Immature natural killer cell (primary cell): ENCODE measurements around the gene NKX2-1. TPM values are rescaled to one million over a fixed set of nuclear protein-coding genes. Genes with fewer than 3 reads are reported as not detected.
"Not testable (repeated sequence)": the region's sequence is repeated elsewhere in the genome, so short reads cannot be mapped to it uniquely, and the experiment has no call there.

Experiments used
- DNase-seq, 3 donors: peaks; one replicate each; pipeline ENCODE4 v3.0.0; 2022; ENCODE audit warnings: mixed read lengths in 1 of 3
- H3K27ac Mint-ChIP-seq, 6 donors: one replicate each; pipeline ENCODE4 v1.8.0; 2020; ENCODE audit warnings: mixed read lengths in 6 of 6, mild to moderate bottlenecking in 5 of 6, inconsistent platforms in 4 of 6, moderate library complexity in 3 of 6
- H3K27me3 Mint-ChIP-seq, 3 donors: one replicate each; pipeline ENCODE4 v1.8.0; 2020 to 2021; ENCODE audit warnings: low read depth in 3 of 3, mild to moderate bottlenecking in 3 of 3, mixed read lengths in 3 of 3, moderate library complexity in 3 of 3, inconsistent platforms in 1 of 3
- H3K36me3 Mint-ChIP-seq, 3 donors: one replicate each; pipeline ENCODE4 v1.8.0; 2020; ENCODE audit warnings: mixed read lengths in 3 of 3, inconsistent platforms in 2 of 3, mild to moderate bottlenecking in 2 of 3
- H3K4me1 Mint-ChIP-seq, 2 donors: one replicate each; pipeline ENCODE4 v1.8.0; 2020; ENCODE audit warnings: inconsistent platforms in 2 of 2, mild to moderate bottlenecking in 2 of 2, mixed read lengths in 2 of 2, moderate library complexity in 1 of 2
- H3K4me3 Mint-ChIP-seq, 5 donors: one replicate each; pipeline ENCODE4 v1.8.0; 2020; ENCODE audit warnings: mild to moderate bottlenecking in 5 of 5, mixed read lengths in 5 of 5, inconsistent platforms in 3 of 5, moderate library complexity in 3 of 5
- H3K9me3 Mint-ChIP-seq, 6 donors: one replicate each; pipeline ENCODE4 v1.8.0; 2020; ENCODE audit warnings: mild to moderate bottlenecking in 6 of 6, mixed read lengths in 6 of 6, inconsistent platforms in 4 of 6, moderate library complexity in 3 of 6
- polyA plus RNA-seq, 3 donors: library from polyadenylated mRNA; unstranded; fragments of 300-500 nt; fragmentation: Illumina TruSeq; gene quantifications; one replicate each; pipeline ENCODE4 v1.2.3, GENCODE V29; 2021

Gene NKX2-1
- polyA plus RNA-seq, result not detected

DNA sequence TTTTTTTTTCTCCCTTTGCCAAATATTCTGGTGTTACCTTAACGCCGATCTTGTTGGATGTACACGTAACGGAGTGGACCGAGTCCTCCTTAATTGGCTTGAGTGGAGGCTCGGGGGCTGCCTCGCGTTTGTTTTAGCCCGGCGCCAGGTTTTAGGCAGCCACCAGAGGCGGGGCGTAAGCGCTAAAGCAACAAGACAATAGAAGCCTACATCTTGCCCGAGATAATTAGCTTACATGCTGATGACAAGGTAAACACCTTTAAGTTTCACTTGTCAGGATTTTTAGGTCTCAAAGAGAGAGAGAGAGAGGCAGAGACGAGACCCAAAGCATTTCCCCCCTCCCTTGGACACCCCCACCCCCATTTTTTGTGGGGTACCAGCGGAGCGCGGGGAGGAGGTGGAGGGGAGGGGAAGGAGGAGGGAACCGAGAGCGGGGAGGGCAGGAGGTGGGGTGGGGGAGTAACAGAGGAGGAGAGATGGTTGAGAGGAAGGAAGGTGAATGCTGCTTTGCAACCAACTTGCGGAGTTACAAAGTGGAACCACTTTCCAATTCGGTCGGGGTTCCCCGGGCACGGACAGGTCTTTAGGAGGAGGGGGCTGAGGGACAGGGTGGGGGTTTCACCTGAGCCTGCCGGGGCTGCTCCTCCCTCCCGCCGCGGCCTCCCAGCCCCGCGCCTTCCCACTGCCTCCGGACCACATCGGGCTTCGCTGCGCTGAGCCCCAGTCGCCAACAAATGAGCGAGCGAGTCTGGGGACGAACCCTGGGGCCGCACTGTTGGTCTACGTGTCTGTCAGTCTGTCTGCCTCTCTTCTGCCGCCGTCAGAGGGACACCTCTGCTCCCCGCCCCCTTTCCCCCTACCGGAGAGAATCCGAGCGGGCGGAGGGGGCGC is at the start of gene NKX2-1:
Gene NKX2-1 (minus strand): TSS at position 802 of the 891 bp plus-strand sequence. CDS start 103 bp downstream, at position 699.
- no peak for DNase-seq
- Mint-ChIP-seq H3K4me3 (no peak within 1 kb of the TSS), H3K27ac (no peak within 1 kb of the TSS), H3K36me3 (peaks cover 0 to 4% (median 4%) of the 10 kb centered on the region in 3 donors), H3K9me3 (peaks cover 4 to 27% (median 10%) of the 10 kb centered on the region in 6 donors), H3K4me1 (peaks cover 0 to 6% of the 10 kb centered on the region in 2 donors), H3K27me3 (peaks cover 21 to 37% (median 34%) of the 10 kb centered on the region in 3 donors)

DNA sequence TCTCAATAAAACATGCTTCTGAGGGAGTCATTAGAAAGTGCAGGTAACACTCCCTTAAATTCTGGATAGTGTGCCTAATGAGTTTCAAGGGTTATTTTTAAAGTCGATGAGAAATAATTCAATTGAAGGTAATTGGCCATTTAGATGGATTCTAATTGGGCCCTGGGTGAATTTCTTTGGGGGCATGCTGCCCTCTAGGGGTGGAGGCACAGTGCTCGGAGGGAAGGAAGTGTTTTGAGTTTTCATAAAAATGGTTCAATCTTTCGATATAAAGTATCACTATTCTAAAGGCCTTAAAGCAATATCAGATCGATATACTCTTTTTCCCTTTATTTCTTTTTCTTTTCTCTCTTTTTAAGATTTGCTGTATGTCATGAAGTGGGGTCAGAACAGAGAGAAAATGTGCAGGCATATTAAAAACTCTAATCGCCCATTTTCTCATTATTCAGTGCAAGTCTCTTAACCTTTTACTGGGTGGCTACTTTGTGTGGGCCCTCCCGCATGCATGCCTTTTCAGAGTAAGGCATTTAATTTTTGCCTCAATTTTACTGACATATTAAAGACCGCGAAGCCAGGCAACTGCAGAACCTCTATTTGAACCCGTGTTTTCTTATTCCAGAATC is 36.9 kb upstream of the NKX2-1 start:
- no peak for DNase-seq
- H3K4me3 Mint-ChIP-seq, result no peak overlapping the region

DNA sequence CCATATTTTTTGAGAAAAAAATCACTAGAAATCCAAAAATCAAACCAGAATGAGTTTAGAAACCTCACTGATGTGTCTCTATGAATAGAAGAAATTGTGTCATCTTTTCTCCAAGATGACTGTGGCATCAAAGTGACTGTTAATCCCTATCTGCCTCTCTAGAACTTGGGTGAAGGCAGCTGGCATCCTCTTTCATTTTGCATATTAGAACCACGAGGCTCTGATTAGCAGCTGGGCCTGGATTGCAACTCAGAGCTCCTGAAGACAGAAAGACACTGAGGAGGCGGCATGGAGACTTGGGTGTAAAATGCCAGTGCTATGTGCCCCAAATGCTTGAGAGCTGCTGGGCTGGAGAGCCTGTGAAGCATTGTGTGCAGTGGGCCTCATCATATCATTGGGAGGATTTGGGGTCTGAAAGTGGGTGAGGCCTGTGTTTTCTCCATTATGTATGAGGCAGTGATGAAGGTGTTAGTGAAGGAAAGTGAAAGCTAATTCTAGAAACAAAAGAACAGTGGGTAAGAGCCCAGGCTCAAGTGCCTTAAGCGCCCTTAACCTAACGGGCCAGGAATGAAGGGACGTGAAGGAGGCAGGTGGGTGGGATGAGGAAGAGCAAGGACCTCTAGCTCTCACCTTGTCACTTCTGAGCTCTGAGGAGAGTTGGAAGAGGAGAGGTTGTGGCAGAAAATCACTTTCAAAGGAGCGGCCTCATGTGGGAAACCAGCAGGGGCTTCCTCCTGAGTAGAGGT is 36.1 kb upstream of the NKX2-1 start:
- Mint-ChIP-seq H3K4me3 (no peak overlapping the region), H3K27ac (no peak overlapping the region), H3K27me3 (peaks cover 0 to 2% (median 2%) of the 10 kb centered on the region in 3 donors), H3K4me1 (no peaks in the 10 kb centered on the region), H3K9me3 (peaks cover 0 to 6% (median 2%) of the 10 kb centered on the region in 6 donors), H3K36me3 (no peaks in the 10 kb centered on the region)
- no peak for DNase-seq

More for the DNA sequence above, 36.9 kb upstream of the NKX2-1 start:
- Mint-ChIP-seq H3K9me3 (peaks cover 0 to 6% (median 2%) of the 10 kb centered on the region in 6 donors), H3K27ac (no peak overlapping the region), H3K27me3 (peaks cover 0 to 2% (median 2%) of the 10 kb centered on the region in 3 donors), H3K36me3 (no peaks in the 10 kb centered on the region), H3K4me1 (no peaks in the 10 kb centered on the region)

DNA sequence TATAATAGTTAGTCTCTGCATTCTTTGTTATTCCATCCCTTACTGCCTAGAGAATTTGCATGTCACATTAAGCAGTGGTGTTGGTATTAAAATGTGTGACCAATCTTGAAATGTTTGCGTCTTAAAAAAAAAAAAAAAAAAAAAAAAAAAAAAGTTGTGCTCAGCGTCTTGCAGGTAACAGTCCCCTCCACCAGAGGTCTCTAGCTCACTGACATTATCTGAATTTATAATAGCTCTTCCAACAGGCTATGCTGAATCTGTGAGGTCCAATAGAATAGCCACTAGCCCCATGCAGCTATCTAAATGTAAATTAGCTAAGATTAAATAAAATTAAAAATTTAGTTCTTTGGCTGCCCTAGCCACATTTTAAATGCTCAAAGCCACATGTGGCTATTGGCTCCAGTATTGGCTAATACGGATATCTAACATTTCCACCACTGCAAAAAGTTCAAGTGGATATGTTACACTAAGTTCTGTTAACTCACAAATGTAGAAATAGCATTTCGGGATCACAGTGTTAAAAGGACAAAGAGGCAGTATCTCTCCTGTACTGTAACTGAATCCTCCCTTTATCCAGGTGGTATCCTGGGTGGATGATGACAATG is 33.7 kb upstream of the NKX2-1 start:
- H3K4me1 Mint-ChIP-seq, result no peaks in the 10 kb centered on the region
- no peak overlapping the region for H3K4me3 Mint-ChIP-seq
- H3K36me3 Mint-ChIP-seq, result no peaks in the 10 kb centered on the region
- H3K27ac Mint-ChIP-seq, result no peak overlapping the region
- peaks cover 0 to 6% (median under 1%) of the 10 kb centered on the region in 6 donors for H3K9me3 Mint-ChIP-seq
- no peaks in the 10 kb centered on the region for H3K27me3 Mint-ChIP-seq
- no peak for DNase-seq

DNA sequence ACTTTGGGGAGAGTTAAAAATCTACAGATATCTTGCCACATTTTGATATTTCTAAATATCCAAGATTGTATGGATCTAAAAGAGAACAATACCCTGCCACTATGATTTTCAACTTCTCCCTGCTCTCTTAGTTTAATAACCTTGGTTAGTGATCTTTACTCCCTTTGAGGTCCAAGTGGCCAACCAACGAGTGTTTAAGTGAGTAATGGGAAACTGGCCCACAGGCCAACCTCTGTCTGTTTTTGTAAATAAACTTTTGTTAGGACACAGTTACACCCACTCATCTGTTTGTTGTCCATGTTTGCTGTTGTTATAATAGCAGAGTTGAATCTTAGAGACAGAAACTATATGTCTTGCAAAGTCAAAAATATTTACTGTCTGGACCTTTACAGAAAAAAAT is 30.9 kb upstream of the NKX2-1 start:
- H3K27ac Mint-ChIP-seq, result no peak overlapping the region
- no peak overlapping the region for H3K4me3 Mint-ChIP-seq

DNA sequence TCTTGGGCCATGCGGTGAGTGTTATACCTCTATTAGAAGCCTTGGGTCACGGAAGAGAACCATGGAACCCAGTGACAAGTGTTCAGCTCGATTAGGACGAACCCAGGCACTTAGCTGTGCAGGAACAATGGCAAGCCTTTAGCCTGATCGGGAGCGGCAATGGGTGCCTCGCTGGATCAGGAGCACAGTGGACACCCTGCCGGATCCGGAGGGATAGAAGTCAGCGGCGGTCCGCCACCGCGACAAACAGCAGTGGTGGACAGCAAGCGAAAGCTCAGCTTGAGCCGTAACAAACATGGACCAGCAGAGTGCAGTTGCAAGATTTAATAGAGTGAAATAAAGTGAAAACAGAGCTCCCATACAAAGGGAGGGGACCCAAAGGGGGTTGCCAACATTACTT is 24.2 kb upstream of the NKX2-1 start:
- H3K27me3 Mint-ChIP-seq, DNase-seq, H3K4me3 Mint-ChIP-seq, H3K27ac Mint-ChIP-seq, H3K9me3 Mint-ChIP-seq, H3K4me1 Mint-ChIP-seq, H3K36me3 Mint-ChIP-seq: not testable (repeated sequence)

More for the DNA sequence above, 30.9 kb upstream of the NKX2-1 start:
- Mint-ChIP-seq H3K36me3 (no peaks in the 10 kb centered on the region), H3K4me1 (no peaks in the 10 kb centered on the region), H3K27me3 (peaks cover 0 to 1% (median 0%) of the 10 kb centered on the region in 3 donors), H3K9me3 (peaks cover 0 to 3% (median 1%) of the 10 kb centered on the region in 6 donors)
- DNase-seq, result no peak

DNA sequence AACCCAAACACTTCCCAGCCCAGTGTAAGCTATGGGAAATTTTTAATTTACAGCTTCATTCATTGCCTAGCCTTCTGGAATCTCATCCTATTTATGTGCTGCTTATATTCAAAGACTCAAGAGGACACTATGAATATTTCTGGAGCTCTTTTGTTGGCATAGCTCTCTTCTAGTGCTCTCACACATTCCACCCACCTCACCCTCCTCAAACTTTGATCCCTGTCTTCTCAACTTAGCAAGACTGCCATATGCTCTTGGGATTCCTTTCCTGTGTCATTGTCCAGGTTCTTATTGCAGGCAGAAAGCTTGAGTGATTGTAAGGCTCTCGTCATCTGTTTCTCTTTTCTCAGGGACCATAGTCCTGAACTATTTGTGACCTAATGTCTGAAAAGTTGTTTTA is 18.0 kb upstream of the NKX2-1 start:
- Mint-ChIP-seq H3K4me1 (no peaks in the 10 kb centered on the region), H3K4me3 (no peak overlapping the region), H3K9me3 (peaks cover 0 to 26% (median 5%) of the 10 kb centered on the region in 6 donors), H3K27me3 (peaks cover 0 to 5% (median 3%) of the 10 kb centered on the region in 3 donors), H3K27ac (no peak overlapping the region), H3K36me3 (no peaks in the 10 kb centered on the region)
- no peak for DNase-seq

DNA sequence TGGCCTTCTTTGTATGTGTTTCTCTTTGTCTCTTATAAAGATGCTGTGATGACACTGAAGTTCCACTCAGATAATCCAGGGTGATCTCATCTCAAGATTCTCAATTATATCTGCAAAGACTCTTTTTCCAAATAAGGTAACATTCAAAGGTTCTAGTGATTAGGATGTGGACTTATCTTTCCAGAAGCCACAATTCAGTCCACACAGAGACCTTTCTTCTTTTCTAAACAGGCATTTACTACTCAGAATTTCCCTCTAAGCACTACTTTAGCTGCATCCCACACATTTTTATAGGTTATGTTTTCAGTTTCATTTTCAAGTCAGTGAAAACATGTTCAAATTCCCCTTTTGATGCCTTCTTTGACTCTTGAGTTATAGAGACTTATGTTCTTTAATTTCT is 9.0 kb upstream of the NKX2-1 start:
- peaks cover 6 to 15% (median 13%) of the 10 kb centered on the region in 3 donors for H3K27me3 Mint-ChIP-seq
- peaks cover 0 to under 1% of the 10 kb centered on the region in 2 donors for H3K4me1 Mint-ChIP-seq
- H3K9me3 Mint-ChIP-seq, result peaks cover 5 to 44% (median 17%) of the 10 kb centered on the region in 6 donors
- no peak overlapping the region for H3K4me3 Mint-ChIP-seq
- H3K27ac Mint-ChIP-seq, result no peak overlapping the region
- DNase-seq, result no peak
- peaks cover 0 to 4% (median 0%) of the 10 kb centered on the region in 3 donors for H3K36me3 Mint-ChIP-seq

DNA sequence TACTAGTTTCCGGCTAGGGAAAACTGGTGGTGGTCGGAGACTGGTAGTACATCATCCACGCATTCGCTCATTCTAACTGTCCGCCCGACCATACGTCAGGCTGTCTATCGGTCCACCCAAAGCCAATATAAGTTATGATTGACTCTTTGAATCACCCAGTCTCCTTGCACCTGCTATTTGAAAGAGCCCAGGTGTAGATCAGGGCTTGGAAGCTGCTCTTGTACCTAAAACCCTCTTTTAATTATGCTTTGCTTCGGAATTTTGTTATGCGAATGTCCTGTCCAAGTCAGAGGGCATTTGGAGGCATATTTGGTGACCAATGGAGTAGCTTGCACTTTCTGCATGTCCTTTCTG is 5.7 kb upstream of the NKX2-1 start:
- H3K36me3 Mint-ChIP-seq, result peaks cover 0 to 4% (median 0%) of the 10 kb centered on the region in 3 donors
- H3K9me3 Mint-ChIP-seq, result peaks cover 7 to 44% (median 18%) of the 10 kb centered on the region in 6 donors
- no peak overlapping the region for H3K4me3 Mint-ChIP-seq
- peaks cover 17 to 30% (median 25%) of the 10 kb centered on the region in 3 donors for H3K27me3 Mint-ChIP-seq
- H3K4me1 Mint-ChIP-seq, result peaks cover 0 to 3% of the 10 kb centered on the region in 2 donors
- no peak for DNase-seq
- H3K27ac Mint-ChIP-seq, result no peak overlapping the region

DNA sequence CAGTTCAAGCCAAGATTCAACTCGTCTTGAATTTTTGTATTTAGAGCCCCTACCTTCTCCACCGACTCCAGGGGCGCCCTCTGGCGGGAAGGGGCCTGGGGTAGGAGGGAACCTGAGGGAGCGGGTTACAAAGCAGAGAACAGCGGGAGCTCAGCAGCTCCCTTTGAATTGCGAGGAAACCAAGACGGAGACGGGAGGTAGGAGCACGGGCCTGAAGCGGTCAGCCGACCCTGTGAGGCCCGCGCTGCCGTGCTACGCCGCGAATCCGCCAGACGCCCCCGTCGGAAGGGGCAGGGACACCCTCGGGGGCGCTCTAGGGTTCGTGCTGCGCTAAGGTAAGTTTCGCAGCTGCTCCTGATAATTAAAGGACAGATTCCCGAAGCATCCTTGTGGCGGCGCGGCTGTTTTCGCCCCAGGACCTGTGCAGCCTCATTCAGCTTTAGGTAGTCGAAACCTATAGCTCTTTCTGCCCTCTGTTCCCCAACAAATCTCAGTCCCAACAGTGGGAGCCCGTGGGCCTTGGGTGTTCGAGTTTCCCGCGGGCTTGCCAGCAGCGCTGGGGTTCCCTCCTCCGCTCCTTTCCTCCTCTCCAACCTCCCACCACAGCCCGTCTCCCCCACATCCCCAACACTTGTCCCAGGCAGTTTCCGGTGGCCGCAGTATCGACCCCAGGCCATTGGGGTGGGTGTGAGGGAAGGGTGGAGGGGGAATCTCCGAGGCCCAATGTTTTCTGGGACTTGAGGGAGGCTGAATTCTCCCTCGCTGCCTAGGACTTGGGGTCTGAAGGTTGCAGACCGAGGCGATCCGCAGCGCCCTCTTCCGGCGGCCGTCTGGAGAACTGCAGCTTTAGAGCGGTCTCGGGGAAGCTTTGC is 5.1 kb upstream of the NKX2-1 start:
- no peak for DNase-seq

DNA sequence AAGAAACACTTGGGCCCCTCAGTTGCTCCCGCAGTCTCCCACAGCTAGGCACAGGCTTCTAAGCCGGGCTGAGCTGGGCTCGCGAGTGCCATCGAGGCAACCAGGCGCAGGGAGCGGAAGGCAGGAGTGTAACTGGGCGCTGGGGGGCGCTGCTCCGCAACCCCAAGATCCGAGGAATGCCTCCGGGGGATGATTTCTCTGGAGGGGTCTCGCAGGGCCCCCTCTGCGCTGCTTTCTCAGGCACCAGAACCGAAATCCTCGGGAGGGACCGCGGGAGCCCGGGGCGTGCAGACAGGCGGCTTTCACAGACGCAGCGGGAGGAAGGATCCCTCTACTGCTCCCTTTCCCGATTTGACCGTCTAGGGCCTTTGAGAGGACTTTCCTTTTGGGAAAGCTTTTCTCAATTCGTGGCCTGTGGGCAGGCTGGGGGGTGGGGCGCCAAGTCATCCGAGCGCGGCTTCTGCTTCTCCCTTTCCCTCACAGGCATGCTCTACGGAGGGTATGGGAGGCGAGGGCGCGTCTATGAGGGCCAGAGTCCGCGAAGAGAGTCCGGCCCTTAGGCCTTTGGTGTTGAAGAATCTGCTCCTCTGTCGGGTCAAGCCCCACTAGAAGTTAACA is 4.3 kb upstream of the NKX2-1 start:
- no peak for DNase-seq
- peaks cover 7 to 36% (median 16%) of the 10 kb centered on the region in 6 donors for H3K9me3 Mint-ChIP-seq
- peak overlapping the region in 1 of 5 donors; percentile 27 for H3K4me3 Mint-ChIP-seq
- peaks cover 17 to 32% (median 29%) of the 10 kb centered on the region in 3 donors for H3K27me3 Mint-ChIP-seq
- peaks cover 0 to 5% of the 10 kb centered on the region in 2 donors for H3K4me1 Mint-ChIP-seq
- peaks cover 0 to 4% (median 0%) of the 10 kb centered on the region in 3 donors for H3K36me3 Mint-ChIP-seq
- no peak overlapping the region for H3K27ac Mint-ChIP-seq

More for the DNA sequence above, 5.1 kb upstream of the NKX2-1 start:
- H3K4me1 Mint-ChIP-seq, result peaks cover 0 to 3% of the 10 kb centered on the region in 2 donors
- peaks cover 17 to 30% (median 25%) of the 10 kb centered on the region in 3 donors for H3K27me3 Mint-ChIP-seq
- peaks cover 0 to 4% (median 0%) of the 10 kb centered on the region in 3 donors for H3K36me3 Mint-ChIP-seq
- H3K27ac Mint-ChIP-seq, result no peak overlapping the region
- peaks cover 7 to 44% (median 18%) of the 10 kb centered on the region in 6 donors for H3K9me3 Mint-ChIP-seq
- no peak overlapping the region for H3K4me3 Mint-ChIP-seq
